ENCODE data around the gene WNT3A. TPM values are rescaled to one million over a fixed set of nuclear protein-coding genes. Genes with fewer than 3 reads are reported as not detected.
A peak's percentile ranks its signal among the peaks of the same experiment; 100 is the strongest.

WNT3A gene
- total and polyA plus RNA-seq, 9 of the 15 experiments (the other 6 are each of a cell fraction or from before 2014, with no cell fraction given), result not detected

DNA sequence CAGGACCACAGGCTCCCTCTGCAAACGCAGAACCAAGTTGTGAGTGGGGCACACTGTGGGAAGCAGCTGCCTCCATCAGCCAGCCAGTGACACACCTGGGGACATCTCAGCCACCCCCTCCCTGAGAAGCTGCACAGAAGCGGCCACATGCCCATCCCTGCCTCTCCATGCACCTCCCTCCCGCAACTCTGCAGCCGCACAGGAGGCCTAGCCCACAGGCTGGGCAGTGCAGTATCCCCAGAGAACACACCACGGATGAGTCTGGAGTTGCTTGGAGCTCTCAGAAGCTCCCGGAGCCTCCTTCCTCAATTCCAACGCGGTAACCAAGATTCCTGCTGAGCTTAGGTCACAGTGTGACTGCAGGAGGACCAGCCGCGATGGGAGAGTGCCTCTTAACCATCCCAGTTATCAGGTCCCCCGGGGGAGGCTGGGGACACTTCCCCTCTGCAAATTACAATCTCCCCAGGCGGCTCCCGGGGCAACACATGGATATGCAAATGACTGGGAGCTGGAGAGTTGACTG, 1.2 kb upstream of the WNT3A start:
- Histone ChIP-seq H3K4me3 (no peak overlapping the region), H3K27me3 (ENCODE audit: control insufficient read depth in 2 of 2, insufficient read depth in 2 of 2, low read length in 2 of 2) (peaks cover 40 to 85% of the 10 kb centered on the region in 2 experiments), H3K9ac (ENCODE audit: insufficient read depth in 1 of 2, low read depth in 2 of 2, low read length in 2 of 2) (no peak overlapping the region), H3K27ac (ENCODE audit: extremely low read depth, low read depth, low read length) (no peak overlapping the region), H3K9me3 (replicated peaks; ENCODE audit: control insufficient read depth, insufficient read depth, low read depth, low read length) (no peaks in the 10 kb centered on the region), H3K4me1 (replicated peaks in 1 of 2; ENCODE audit: control insufficient read depth in 2 of 2, insufficient read depth in 2 of 2, low read length in 2 of 2) (peaks cover 0 to 42% of the 10 kb centered on the region in 2 experiments; a peak in 2 of 5 replicates), H3K9me1 (ENCODE audit: control insufficient read depth, insufficient read depth, low read length) (no peaks in the 10 kb centered on the region), H3K4me2 (ENCODE audit: insufficient read depth, low read length) (no peak overlapping the region), H3K36me3 (ENCODE audit: control insufficient read depth, insufficient read depth, low read length) (no peaks in the 10 kb centered on the region), H3K79me2 (ENCODE audit: control insufficient read depth, insufficient read depth, low read length) (no peaks in the 10 kb centered on the region), H2AFZ (ENCODE audit: low read depth, low read length) (no peak overlapping the region), H4K20me1 (replicated peaks; ENCODE audit: control insufficient read depth, insufficient read depth, low read length) (peaks cover 5% of the 10 kb centered on the region; the same call in 1 of the 2 replicates)
- CTCF ChIA-PET (ENCODE audit: low intra/inter-chr PET ratio), result no interaction called here
- POLR2A ChIA-PET, result interaction anchor here (0.6 to 1.4 kb wide), 2 partner anchors 61 to 77 kb away, joined by 3 read pairs; partner anchors contain the start of gene ARF1
- DNase-seq (ENCODE audit: extremely low read depth in 1 of 4, low spot score in 3 of 4), result peak in 2 of 4 experiments; percentile 10 to 12
- TF ChIP-seq ZBTB5 (IDR thresholded peaks at IDR 0.05) (no peak), HNRNPLL (IDR thresholded peaks at IDR 0.05; ENCODE audit: low read depth, low read length, poor library complexity, severe bottlenecking) (no peak), CREB1 (IDR thresholded peaks at IDR 0.05) (no peak), CREB1 (CRISPR knock-in tag; IDR thresholded peaks at IDR 0.05) (no peak), DACH1 (IDR thresholded peaks at IDR 0.05; ENCODE audit: partially characterized antibody) (no peak), ZNF354B (CRISPR knock-in tag; IDR thresholded peaks at IDR 0.05) (no peak), L3MBTL2 (IDR thresholded peaks at IDR 0.05) (no peak), CHD4 (IDR thresholded peaks at IDR 0.05; ENCODE audit: insufficient read depth, insufficient replicate concordance, low read depth, low read length, poor library complexity, severe bottlenecking) (no peak), LCOR (CRISPR knock-in tag; IDR thresholded peaks at IDR 0.05) (no peak), MAZ (CRISPR knock-in tag; conservative IDR thresholded peaks at IDR 0.05 in 1 of 2, IDR thresholded peaks at IDR 0.05 in 1 of 2) (no peak), SLC30A9 (CRISPR knock-in tag; IDR thresholded peaks at IDR 0.05) (no peak), ZBTB34 (CRISPR knock-in tag; IDR thresholded peaks at IDR 0.05) (no peak), ZNF140 (CRISPR knock-in tag; IDR thresholded peaks at IDR 0.05) (no peak), KHSRP (IDR thresholded peaks at IDR 0.05) (no peak), SREBF1 (IDR thresholded peaks at IDR 0.05; ENCODE audit: borderline replicate concordance, low read depth, low read length) (no peak), SAFB2 (IDR thresholded peaks at IDR 0.05; ENCODE audit: borderline replicate concordance, low read depth, low read length, severe bottlenecking) (no peak), HNRNPK (IDR thresholded peaks at IDR 0.05; ENCODE audit: low read depth, low read length, poor library complexity, severe bottlenecking) (no peak), NR0B1 (IDR thresholded peaks at IDR 0.05; ENCODE audit: partially characterized antibody) (no peak)
- intact Hi-C loops (cut with micrococcal nuclease), result no loop called here
- in situ Hi-C loops (cut with MboI), result no loop called here
- 2% methylated on average over 13 of the region's 13 CpGs for WGBS (ENCODE audit: insufficient coverage, low coverage, missing lambda C conversion rate)
- FAIRE-seq, result no peak
- ATAC-seq, result no peak
- no TSS peak for BruUV-seq (replicated peaks)
